Stimulated activated naive CD8-positive, alpha-beta T cell treated with anti-CD3 and anti-CD28 coated beads, Interleukin-15, Interleukin-2, amounts not matched to agents 100 U/mL and 50 U/mL, for 24 hours (primary cell): ENCODE results near the gene KRT83.
"Not testable (repeated sequence)": the region's sequence is repeated elsewhere in the genome, so short reads cannot be mapped to it uniquely, and the experiment has no call there.

ENCODE experiments used
- ATAC-seq: fragments of 150-1000 bp; cut with Tn5 transposase; one replicate; pipeline ENCODE4 v1.10.0; 2021
- DNase-seq: peaks from one replicate; pipeline ENCODE4 v3.0.0; 2021

KRT83 gene

GRCh38 chr12:52307836-52308805, 13.1 kb downstream of the KRT83 start:
- peak; percentile 82 for ATAC-seq
- DNase-seq: peak; percentile 65

DNA sequence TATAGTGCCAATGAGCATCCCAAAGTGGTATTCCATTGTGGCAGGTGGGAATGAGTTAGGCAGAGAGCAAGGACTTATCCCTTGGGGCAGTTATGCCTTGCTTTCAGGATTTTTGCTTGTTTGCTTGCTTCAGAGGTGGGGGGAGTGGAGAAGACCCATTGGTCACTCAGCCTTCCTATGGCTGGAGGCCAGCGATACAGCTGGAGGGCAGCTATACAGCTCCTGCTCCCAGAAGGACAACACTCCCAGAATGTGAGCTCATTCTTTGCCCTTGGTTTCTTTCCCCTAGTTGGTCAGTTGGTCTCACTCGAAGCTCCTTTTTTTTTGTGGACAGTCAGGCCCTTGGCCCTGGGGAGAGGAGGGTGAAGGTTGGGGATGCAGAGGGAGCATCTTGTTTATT, 14.5 kb downstream of the KRT83 start:
- ATAC-seq: no peak
- DNase-seq: no peak

DNA sequence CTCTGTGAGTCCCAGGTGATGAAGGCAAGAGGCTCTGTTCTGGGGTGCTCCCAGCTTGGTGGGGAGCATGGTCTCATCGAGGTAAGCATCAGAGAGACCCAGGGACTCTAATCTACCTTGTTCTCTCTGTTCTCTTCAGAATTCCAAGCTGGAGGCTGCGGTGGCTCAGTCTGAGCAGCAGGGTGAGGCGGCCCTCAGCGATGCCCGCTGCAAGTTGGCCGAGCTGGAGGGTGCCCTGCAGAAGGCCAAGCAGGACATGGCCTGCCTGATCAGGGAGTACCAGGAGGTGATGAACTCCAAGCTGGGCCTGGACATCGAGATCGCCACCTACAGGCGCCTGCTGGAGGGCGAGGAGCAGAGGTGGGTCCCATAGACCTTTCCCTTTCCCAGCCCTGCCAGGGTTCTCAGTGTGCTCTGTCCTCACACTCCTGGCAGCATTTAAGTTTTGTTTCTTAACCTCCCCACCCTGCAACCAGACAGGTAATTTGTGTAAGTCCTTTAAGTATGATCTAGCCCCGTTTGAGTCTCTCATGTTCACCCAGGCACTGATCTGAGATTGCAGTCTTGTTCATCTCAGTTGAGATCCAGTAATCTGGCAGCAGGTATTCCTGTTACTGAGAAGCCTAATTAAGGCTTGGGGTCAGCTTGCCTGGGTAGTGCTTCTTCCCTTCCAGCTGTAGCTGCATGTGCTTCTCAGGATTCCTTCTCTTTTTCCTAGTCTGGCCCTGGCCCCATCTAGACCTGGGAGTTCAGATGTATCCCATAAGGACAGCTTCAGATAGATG, 15.1 kb downstream of the KRT83 start:
- DNase-seq (no peak), ATAC-seq (no peak)

GRCh38 chr12:52304941-52305411, 16.2 kb downstream of the KRT83 start:
- peak; percentile 45 for ATAC-seq
- DNase-seq: peak; percentile 24

GRCh38 chr12:52302242-52302914, 18.8 kb downstream of the KRT83 start:
- DNase-seq, ATAC-seq: not testable (repeated sequence)

- not testable (repeated sequence) for ATAC-seq
Measured at GRCh38 chr12:52301721-52302120, 19.5 kb downstream of the KRT83 start.

DNA sequence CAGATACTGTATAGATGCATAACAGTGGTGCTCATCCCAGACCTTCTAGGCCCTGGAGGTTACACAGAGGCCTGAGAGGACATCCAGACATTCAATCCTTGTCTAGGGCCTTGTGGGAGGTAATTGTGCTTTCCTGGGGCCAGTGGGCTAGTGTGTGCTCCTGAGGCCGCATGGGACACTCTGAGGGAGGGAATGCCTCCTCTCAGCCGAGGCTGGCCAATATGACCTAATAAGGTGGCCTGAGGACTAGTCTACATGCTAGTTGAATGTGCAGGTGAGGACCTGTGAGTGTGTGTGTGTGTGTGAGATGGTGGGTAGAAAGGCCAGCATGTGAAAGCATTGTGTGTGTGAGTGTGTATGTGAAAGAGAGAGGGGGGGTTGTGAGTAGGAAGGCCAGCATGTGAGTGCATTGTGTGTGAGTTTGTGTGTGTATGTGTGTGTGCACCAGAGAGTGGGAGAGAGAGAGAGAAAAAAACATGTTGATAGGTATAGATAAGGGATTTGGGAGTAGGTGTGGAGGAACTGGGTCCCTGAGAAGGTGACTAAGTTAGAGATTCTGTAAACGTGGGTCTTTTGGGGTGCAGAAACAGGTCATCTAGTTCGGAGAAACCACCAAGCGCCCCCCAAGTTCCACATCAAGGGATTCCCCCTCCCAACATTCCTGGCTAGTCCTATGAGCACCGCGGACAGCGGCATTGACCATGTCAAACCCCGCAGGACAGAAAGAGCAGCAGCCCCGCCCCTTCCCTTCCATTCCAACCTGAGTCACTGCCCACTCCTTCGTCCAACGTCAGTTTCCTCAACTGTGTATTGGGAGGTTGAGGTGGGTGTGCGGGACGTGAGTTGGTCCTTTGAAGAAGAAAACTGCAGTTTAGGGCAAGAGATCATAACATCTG, 20.2 kb downstream of the KRT83 start:
- DNase-seq: no peak
- no peak for ATAC-seq

More at GRCh38 chr12:52301721-52302120, 19.5 kb downstream of the KRT83 start:
- not testable (repeated sequence) for DNase-seq

GRCh38 chr12:52298677-52299190, 22.5 kb downstream of the KRT83 start:
- ATAC-seq (no peak), DNase-seq (no peak)

DNA sequence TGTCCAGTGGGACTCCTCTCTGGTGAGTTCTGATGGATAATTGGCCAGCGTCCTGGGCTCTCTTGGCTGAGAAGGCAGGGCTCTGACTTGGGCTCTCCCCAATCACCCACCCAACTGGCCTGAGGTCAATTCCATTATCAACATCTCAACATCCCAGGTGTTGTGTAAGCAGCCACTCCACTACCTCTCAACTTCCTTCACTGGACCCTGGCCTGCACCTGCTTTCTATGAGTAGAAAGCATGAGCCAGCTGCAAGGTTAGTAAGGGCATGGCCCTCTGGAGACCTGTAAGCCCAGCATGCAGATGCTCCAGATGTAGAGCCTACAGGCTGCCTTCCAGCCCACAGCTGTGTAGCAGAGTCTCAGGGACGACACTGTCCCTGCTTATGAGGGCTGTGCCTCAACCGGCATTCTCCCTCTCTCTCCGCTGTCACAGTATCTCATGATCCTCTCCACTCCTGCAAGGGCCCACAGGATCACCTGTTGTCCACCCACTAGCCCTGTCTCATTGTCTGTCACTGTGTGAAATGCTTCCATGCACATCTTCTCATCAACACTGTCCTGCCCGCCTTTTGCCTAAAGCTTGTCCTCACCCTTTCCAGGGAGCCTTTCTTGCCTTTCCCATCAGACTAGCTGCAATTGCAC, 24.5 kb downstream of the KRT83 start:
- DNase-seq (no peak), ATAC-seq (no peak)

DNA sequence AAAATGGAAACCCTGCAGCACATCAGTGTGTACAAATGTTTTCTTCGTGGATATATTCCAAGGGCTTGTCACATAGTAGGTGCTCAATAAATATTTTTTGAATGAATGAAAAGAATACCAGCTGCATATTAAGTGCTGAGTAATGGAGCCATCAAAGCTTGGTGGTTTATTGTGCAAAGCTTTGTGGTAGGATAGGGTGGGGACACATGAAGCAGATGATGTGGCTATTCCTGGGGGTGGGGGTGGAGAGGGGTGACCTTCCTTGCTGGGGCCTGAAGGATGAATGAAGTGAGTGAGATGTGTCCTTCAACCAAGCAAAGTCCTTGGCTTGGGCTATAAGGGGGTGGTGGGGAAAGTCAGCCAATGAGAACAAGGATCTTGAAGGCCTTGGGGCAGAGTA, 25.5 kb downstream of the KRT83 start:
- ATAC-seq (no peak), DNase-seq (no peak)

DNA sequence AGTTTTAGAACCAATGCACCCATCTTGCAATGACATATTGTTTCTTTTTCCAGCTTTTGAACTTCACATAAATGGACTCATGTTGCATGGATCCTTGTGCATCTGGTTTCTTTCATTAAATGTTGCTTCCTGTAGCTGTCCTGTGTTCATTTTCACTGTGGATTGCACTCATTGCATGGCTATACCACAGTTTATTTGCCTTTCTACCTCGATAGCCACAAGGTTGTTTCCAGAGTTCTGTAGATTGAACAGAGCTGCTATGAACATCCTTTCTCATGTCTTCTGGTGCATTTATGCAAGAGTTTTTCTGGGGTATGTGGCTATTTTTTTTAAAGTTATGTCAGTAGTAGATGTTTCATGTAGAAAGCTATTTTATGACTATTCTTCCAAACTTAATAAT, 26.4 kb downstream of the KRT83 start:
- ATAC-seq (no peak), DNase-seq (no peak)

DNA sequence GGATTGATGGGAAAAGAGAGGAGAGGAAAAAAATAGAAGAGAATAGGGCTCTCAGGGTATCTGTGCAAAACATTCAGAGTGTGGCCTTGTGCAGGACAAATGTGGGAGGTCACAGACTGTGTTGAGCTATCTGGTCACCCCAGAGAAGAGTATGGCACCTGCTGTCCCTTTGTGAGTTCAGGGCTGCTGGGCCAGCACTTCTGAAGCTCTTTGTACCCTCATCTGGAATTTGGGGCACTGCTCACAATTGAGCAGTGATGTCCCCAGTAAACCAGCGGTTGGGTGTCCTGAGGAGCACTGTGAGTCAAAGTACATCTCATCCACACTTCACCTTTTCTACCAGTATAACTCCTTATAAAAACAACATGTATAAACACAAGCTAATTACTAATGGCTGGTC, 27.3 kb downstream of the KRT83 start:
- DNase-seq (no peak), ATAC-seq (no peak)

- ATAC-seq (no peak), DNase-seq (no peak)
Measured at GRCh38 chr12:52291267-52291935, 29.8 kb downstream of the KRT83 start, which contains the start of gene KRT81. TSS of gene KRT81 (minus strand) at chr12:52291534. CDS start at chr12:52291465, 69 bp downstream.

GRCh38 chr12:52290483-52291134, 30.6 kb downstream of the KRT83 start:
- not testable (repeated sequence) for DNase-seq, ATAC-seq

DNA sequence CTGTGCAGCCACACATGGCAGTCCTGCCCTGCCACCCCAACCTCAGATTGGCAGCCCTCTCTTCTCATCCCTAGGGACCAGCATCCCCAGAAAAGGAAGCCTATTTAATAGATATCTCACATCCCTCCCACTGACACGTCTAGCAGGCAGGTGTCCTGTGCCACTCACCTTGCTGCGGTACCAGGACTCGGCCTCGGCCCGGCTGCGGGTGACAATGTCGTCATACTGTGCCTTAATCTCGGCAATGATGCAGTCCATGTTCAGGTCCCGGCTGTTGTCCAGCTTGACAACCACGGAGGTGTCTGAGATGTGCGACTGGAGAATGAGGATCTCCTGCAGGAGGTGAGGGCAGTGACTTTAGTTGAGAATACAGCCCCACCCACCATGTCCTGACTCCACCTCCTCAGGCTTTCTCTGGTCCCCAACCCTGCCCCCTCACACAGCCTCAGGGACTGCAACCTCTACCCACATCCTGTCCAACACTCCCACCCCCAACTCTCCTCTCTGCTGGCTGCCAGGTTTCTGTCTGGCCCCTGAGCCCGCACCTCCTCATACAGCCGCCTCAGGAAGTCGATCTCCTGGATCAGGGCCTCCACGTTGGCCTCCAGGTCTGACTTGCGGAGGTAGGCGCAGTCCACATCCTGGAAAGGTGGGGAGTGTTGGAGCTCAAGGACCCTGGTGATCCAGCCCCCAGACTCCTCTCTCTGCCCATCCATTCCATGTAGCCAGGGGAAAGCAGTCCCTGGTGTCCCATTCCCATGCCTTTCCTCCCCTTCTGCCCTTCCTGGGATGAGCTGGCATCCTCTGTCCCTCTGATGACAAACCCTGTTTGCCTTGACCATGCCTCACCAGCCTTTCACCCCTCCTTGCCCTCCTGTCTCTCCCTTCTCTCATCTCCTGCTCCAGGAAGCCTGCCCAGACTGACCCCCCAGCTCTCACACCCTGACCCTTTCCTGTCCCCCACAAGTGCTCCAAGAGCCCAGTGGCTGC, 33.1 kb downstream of the KRT83 start:
- not testable (repeated sequence) for DNase-seq
- peak; percentile 55 for ATAC-seq

DNA sequence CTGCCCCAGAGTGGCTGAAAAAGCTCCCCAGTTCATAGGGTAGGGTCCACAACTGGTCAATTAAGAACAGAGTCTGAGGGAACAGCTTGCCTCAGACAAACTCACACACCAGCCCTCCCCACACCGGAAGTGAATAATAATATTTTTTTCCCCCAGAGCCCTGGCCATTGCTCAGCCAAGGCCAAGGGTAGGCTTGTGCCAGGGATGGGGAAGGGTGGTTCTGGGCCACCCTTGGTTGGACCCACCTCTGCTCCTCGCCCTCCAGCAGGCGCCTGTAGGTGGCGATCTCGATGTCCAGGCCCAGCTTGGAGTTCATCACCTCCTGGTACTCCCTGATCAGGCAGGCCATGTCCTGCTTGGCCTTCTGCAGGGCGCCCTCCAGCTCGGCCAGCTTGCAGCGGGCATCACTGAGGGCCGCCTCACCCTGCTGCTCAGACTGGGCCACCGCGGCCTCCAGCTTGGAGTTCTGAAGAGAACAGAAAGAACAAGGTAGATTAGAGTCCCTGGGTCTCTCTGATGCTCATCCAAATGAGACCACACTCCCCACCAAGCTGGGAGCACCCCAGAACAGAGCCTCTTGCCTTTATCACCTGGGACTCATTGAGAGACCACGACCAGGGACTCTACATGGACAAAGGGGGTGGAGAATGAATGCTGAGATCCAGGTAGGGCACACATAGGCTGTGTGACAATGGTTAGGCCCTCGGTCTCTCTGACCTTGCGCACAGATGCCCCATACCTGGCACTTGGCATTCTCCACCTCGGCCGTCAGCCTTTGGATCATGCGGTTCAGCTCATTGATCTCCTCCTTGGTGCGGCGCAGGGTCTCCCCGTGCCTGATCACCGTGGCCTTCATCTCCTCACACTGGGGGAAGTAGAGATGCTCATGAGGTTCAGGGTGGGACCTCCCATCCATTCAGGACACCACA, 34.1 kb downstream of the KRT83 start:
- DNase-seq, ATAC-seq: not testable (repeated sequence)
